H54 (cell line): Measurements from ENCODE around the gene PLXND1.
"Not testable (repeated sequence)": the region's sequence is repeated elsewhere in the genome, so short reads cannot be mapped to it uniquely, and the experiment has no call there.

Experiments used
- DNase-seq: peaks from one replicate; pipeline ENCODE4 v3.0.0; 2011; ENCODE audit warnings: low spot score, mixed read lengths; ENCODE audit not compliant: insufficient read length
- FAIRE-seq: peaks from 3 replicates; lab custom pipeline; 2011; peaks lifted over from hg19 to GRCh38; lab: Jason Lieb, UNC
- POLR2A ChIP-seq: IDR thresholded peaks from 2 replicates; pipeline ENCODE4 v1.6.1; 2011; ENCODE audit warnings: low read depth, mild to moderate bottlenecking, low read length

Gene PLXND1

GRCh38 chr3:129553171-129553570 lies 53.3 kb downstream of the PLXND1 start:
- FAIRE-seq = no peak
- no peak for TF ChIP-seq POLR2A
- peak; percentile 53 for DNase-seq

GRCh38 chr3:129552287-129553050 lies 54.0 kb downstream of the PLXND1 start:
- DNase-seq = no peak
- FAIRE-seq = no peak

GRCh38 chr3:129549805-129550204 lies 56.7 kb downstream of the PLXND1 start:
- DNase-seq (no peak), FAIRE-seq (no peak)
- TF ChIP-seq POLR2A = no peak

More at GRCh38 chr3:129552287-129553050, 54.0 kb downstream of the PLXND1 start:
- no peak for TF ChIP-seq POLR2A

GRCh38 chr3:129549006-129549800 lies 57.3 kb downstream of the PLXND1 start:
- FAIRE-seq (no peak), DNase-seq (peak; percentile 93)
- no peak for TF ChIP-seq POLR2A

GRCh38 chr3:129548104-129548965 lies 58.1 kb downstream of the PLXND1 start:
- no peak for FAIRE-seq
- no peak for DNase-seq
- no peak for TF ChIP-seq POLR2A

- FAIRE-seq = no peak
- no peak for DNase-seq
- TF ChIP-seq POLR2A = no peak
Observed at GRCh38 chr3:129547241-129547640, 59.2 kb downstream of the PLXND1 start.

GRCh38 chr3:129545951-129546350 lies 60.5 kb downstream of the PLXND1 start:
- not testable (repeated sequence) for FAIRE-seq, DNase-seq

- FAIRE-seq (no peak), DNase-seq (no peak)
- no peak for TF ChIP-seq POLR2A
Observed at GRCh38 chr3:129543999-129544398, 62.5 kb downstream of the PLXND1 start.

- no peak for DNase-seq
- TF ChIP-seq POLR2A = no peak
Observed at GRCh38 chr3:129543156-129543790, 63.2 kb downstream of the PLXND1 start, which contains the start of gene H1-8. TSS of gene H1-8 (plus strand) at chr3:129543175. CDS start at chr3:129543219, 44 bp downstream.

GRCh38 chr3:129542747-129543146 lies 63.7 kb downstream of the PLXND1 start:
- FAIRE-seq = no peak
- TF ChIP-seq POLR2A = no peak
- no peak for DNase-seq

More at GRCh38 chr3:129543156-129543790, 63.2 kb downstream of the PLXND1 start, which contains the start of gene H1-8:
- FAIRE-seq = no peak

- FAIRE-seq (no peak), DNase-seq (no peak)
- TF ChIP-seq POLR2A = no peak
Observed at GRCh38 chr3:129540776-129541516, 65.5 kb downstream of the PLXND1 start.

GRCh38 chr3:129539206-129539605 lies 67.3 kb downstream of the PLXND1 start:
- no peak for DNase-seq
- TF ChIP-seq POLR2A = no peak
- no peak for FAIRE-seq
